Gastrocnemius medialis (tissue), 4 donors: ENCODE data around the gene DOLPP1.

ENCODE experiments used
- POLR2A ChIP-seq, 2 donors: fragments of 450-650 bp; IDR thresholded peaks; one replicate each; pipeline ENCODE4 v1.6.1; 2017; ENCODE audit warnings: antibody characterized with exemption in 2 of 2, mild to moderate bottlenecking in 2 of 2, moderate library complexity in 2 of 2
- TF ChIP-seq, protein P1 (sequence below), 5 experiments: fragments of 450-650 bp in 3 of 5; fragments of 200-600 bp in 2 of 5; sonication (generic) in 2 of 5; IDR thresholded peaks in 4 of 5; conservative IDR thresholded peaks in 1 of 5; 1 replicate in 4 of 5; 2 replicates in 1 of 5; pipeline ENCODE4 v1.5.1; 2016 to 2019; ENCODE audit warnings: antibody characterized with exemption in 5 of 5, mild to moderate bottlenecking in 3 of 5, moderate library complexity in 3 of 5

DNA sequence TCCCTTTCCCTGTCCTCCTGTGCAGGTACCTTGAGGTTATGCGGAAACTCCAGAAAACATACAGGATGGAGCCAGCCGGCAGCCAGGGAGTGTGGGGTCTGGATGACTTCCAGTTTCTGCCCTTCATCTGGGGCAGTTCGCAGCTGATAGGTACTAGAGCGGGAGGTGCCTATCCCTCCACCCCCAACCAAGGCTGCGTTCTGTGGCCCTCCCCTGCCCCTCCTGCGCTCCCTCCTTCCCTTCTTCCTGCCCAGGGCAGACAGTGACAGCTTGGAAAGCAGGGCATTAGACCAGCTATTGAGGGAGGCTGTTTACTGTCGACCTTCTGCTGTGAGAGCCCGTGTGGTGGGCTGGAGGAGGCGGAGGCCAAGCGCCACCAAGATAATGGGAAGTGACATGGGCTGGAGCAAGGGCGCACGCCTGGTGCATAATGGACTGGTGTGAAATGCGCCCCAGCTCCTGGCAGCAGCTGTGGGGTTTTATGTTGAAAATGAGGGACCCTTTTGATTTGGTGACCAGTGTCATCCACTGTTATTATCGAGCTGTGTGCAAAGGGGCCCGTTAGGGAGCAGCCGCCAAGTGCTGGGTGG, 55.6 kb downstream of the DOLPP1 start:
- TF ChIP-seq, protein P1, sequence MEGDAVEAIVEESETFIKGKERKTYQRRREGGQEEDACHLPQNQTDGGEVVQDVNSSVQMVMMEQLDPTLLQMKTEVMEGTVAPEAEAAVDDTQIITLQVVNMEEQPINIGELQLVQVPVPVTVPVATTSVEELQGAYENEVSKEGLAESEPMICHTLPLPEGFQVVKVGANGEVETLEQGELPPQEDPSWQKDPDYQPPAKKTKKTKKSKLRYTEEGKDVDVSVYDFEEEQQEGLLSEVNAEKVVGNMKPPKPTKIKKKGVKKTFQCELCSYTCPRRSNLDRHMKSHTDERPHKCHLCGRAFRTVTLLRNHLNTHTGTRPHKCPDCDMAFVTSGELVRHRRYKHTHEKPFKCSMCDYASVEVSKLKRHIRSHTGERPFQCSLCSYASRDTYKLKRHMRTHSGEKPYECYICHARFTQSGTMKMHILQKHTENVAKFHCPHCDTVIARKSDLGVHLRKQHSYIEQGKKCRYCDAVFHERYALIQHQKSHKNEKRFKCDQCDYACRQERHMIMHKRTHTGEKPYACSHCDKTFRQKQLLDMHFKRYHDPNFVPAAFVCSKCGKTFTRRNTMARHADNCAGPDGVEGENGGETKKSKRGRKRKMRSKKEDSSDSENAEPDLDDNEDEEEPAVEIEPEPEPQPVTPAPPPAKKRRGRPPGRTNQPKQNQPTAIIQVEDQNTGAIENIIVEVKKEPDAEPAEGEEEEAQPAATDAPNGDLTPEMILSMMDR (IDR thresholded peaks at IDR 0.05 in 4 of 5, conservative IDR thresholded peaks at IDR 0.05 in 1 of 5), result no peak
- TF ChIP-seq POLR2A (IDR thresholded peaks at IDR 0.05), result no peak
